ENCODE results near the gene ZBTB7C. TPM values are rescaled to one million over a fixed set of nuclear protein-coding genes. Genes with fewer than 3 reads are reported as not detected.

The ZBTB7C gene
- total RNA-seq, 3 donors from 2014 or later, result 5.6 to 26.5 (median 6.1) TPM

DNA sequence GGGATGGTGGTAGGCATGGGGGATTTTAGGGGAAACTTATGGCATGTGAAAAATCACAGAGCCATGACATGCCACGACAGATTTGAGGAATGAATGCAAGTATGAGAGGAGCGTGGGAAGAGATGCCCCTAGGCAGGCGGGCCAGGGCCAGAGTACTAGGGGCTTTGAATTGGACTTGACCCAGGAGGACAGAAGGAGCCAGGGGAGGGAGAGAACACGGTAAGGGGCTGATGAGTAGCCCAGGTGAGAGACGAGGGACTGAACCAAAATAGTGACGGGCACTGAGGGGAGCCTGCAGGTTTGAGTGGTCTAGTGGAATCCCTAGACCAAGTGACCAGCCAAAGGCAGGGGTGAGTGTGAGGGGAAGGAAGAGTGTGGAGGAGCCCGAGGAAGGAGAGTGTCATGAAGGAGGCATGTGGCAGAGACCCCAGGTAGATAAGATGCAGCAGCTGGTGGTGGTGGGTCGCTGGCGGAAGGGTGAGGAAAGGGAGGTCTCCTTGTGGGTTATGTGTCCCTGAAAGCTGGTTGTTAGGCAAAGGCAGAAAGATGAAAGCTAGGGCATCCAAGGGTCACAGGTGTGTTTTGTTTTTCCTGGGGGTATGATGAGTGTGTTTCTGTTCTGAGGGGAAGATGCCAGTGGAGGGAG lies 48.7 kb downstream of the ZBTB7C start:
- intact Hi-C loops (cut with DNase I; ENCODE audit: low total_unique reads), result no loop called here
- DNase-seq (ENCODE audit: low spot score in 2 of 2), result no peak

DNA sequence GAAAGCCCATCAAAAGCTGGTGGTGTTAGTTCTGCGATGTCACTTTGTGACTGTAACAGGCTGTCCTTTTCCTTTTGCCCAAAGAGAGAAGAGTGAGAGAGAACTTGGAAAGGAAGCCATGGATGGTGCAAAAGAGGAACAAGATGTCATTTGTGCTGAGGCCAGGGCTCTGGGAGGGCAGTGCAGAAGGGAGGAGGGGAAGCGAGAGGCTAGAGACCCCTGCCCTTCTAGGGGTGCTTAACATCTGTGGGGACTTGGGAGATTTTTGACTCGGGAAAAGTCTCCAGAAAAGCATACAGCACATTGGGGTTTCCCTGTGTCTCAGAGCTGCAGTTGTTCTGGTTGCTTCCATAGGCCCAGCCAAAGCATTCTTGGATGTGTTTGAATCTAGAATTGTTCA lies 49.6 kb downstream of the ZBTB7C start:
- H3K27ac ChIP-seq, result peak overlapping the region; percentile 35 to 89
- no peaks in the 10 kb centered on the region for H3K36me3 ChIP-seq
- H3K27me3 ChIP-seq, result no peaks in the 10 kb centered on the region
- TF ChIP-seq, protein P1, sequence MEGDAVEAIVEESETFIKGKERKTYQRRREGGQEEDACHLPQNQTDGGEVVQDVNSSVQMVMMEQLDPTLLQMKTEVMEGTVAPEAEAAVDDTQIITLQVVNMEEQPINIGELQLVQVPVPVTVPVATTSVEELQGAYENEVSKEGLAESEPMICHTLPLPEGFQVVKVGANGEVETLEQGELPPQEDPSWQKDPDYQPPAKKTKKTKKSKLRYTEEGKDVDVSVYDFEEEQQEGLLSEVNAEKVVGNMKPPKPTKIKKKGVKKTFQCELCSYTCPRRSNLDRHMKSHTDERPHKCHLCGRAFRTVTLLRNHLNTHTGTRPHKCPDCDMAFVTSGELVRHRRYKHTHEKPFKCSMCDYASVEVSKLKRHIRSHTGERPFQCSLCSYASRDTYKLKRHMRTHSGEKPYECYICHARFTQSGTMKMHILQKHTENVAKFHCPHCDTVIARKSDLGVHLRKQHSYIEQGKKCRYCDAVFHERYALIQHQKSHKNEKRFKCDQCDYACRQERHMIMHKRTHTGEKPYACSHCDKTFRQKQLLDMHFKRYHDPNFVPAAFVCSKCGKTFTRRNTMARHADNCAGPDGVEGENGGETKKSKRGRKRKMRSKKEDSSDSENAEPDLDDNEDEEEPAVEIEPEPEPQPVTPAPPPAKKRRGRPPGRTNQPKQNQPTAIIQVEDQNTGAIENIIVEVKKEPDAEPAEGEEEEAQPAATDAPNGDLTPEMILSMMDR (IDR thresholded peaks at IDR 0.05), result no peak
- TF ChIP-seq POLR2AphosphoS5 (IDR thresholded peaks at IDR 0.05) (no peak), POLR2A (IDR thresholded peaks at IDR 0.05) (no peak)
- peaks cover 0 to 22% of the 10 kb centered on the region in 2 donors for H3K4me1 ChIP-seq
- no peaks in the 10 kb centered on the region for H3K9me3 ChIP-seq
- no peak for DNase-seq (ENCODE audit: low spot score in 2 of 2)
- intact Hi-C loops (cut with DNase I; ENCODE audit: low total_unique reads), result no loop called here
- no peak overlapping the region for H3K4me3 ChIP-seq

More for the DNA sequence above, 48.7 kb downstream of the ZBTB7C start:
- no peaks in the 10 kb centered on the region for H3K27me3 ChIP-seq
- peak overlapping the region; percentile 80 to 89 for H3K27ac ChIP-seq
- no peak for TF ChIP-seq POLR2A (IDR thresholded peaks at IDR 0.05)
- TF ChIP-seq POLR2AphosphoS5 (IDR thresholded peaks at IDR 0.05), result no peak
- TF ChIP-seq, protein P1 (IDR thresholded peaks at IDR 0.05), result no peak
- peaks cover 0 to 13% of the 10 kb centered on the region in 2 donors for H3K4me1 ChIP-seq
- no peaks in the 10 kb centered on the region for H3K9me3 ChIP-seq
- H3K4me3 ChIP-seq, result no peak overlapping the region
- no peaks in the 10 kb centered on the region for H3K36me3 ChIP-seq

DNA sequence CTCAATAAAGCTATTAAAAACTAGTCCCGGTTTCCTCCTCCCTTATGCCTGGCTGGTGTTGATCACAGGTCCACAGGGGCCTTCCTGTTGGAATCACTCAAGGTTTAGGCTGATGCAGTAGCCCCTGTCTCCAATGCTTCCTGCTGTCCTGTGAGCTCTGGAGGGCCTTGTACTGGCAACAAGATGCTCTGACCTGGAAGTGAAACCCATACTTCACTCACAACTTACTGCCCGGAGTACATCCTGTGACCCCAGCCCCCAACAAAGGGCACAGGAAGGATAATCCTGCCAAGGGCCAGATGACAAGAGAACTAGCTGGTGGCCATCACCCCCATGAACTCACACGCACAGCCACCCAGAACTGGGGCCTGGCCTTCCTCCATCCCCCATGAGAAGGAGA lies 50.3 kb downstream of the ZBTB7C start:
- intact Hi-C loops (cut with DNase I; ENCODE audit: low total_unique reads), result no loop called here
- DNase-seq (ENCODE audit: low spot score in 2 of 2), result no peak
- Histone ChIP-seq H3K27me3 (no peaks in the 10 kb centered on the region), H3K9me3 (no peaks in the 10 kb centered on the region), H3K27ac (peak overlapping the region in 1 of 2 donors; percentile 89), H3K36me3 (no peaks in the 10 kb centered on the region), H3K4me1 (peaks cover 0 to 25% of the 10 kb centered on the region in 2 donors), H3K4me3 (no peak overlapping the region)
- no peak for TF ChIP-seq POLR2AphosphoS5 (IDR thresholded peaks at IDR 0.05)

DNA sequence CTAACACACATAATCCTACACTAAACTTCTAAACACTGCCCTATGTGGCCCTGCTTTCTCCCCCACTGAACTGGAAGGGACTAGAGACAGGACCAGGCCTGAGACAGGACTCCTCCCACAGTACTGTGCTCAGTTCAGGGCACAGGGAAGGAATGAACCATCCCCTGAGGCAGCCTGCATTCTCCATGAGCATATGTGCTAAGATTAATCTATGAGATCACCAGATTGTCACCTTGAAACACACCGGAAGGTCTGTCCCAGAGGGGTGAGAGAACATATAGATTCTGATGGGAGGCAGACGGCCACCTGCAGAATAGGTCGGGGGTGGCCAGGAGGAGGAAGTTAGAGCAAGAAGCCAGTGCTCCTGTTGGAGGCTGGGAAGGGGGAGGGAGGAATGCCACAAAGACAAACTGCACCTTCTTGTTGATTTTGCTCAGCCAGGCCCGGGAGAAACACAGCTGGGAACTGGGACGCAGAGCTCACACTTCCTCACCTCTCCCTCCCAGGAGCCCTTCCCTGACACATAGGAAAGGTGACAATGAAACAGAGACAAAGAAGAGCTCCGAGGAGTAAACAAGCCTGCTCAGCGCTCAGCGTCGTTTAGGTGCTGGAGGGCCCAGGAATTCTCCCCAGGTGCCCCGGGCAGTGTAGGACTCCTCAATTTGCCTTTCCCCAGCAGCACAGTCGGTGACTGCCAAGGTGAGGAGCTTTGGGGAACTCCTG lies 52.1 kb downstream of the ZBTB7C start:
- H3K27me3 ChIP-seq, result no peaks in the 10 kb centered on the region
- peak in 1 of 3 donors; percentile 9 for TF ChIP-seq POLR2AphosphoS5 (IDR thresholded peaks at IDR 0.05)
- TF ChIP-seq, protein P1 (IDR thresholded peaks at IDR 0.05), result no peak
- H3K4me1 ChIP-seq, result peaks cover 0 to 25% of the 10 kb centered on the region in 2 donors
- H3K9me3 ChIP-seq, result no peaks in the 10 kb centered on the region
- no peaks in the 10 kb centered on the region for H3K36me3 ChIP-seq
- DNase-seq (ENCODE audit: low spot score in 2 of 2), result peak in 1 of 2 donors; percentile 76
- peak overlapping the region in 1 of 3 donors; percentile 31 for H3K4me3 ChIP-seq
- intact Hi-C loops (cut with DNase I; ENCODE audit: low total_unique reads), result no loop called here
- peak overlapping the region; percentile 89 to 93 for H3K27ac ChIP-seq

DNA sequence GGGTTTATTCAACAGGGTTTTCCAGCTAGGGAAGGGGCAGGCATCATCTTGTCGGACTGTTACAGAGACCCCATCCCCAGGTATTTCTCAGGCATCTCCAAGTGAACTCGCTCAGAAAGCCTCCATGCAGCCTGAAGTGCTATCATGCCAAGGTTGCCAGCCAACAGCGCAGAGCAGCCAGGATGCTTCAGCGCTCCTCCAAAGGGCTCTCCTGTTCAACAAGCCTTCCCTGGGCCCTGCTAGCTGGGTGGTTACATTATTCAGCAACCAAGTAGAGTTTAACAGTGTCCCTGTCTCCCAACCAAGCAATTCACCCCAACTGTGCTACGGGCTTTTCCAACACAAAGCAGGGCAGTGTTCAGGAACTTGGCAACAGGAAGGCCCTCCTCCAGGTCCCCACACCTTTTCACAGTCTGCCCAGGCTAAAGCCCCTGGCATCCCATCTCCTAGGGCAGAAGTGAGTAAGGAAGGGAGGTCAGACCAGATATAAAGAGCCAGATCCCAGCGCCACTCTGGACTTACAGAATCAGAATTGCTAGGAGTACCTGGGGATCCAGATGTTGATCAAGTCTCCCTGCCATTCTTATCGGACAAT lies 52.9 kb downstream of the ZBTB7C start:
- intact Hi-C loops (cut with DNase I; ENCODE audit: low total_unique reads), result no loop called here
- peaks cover 0 to 25% of the 10 kb centered on the region in 2 donors for H3K4me1 ChIP-seq
- peak in 1 of 2 donors; percentile 35 for DNase-seq (ENCODE audit: low spot score in 2 of 2)

More for the DNA sequence above, 52.9 kb downstream of the ZBTB7C start:
- Histone ChIP-seq H3K9me3 (no peaks in the 10 kb centered on the region), H3K27me3 (no peaks in the 10 kb centered on the region), H3K4me3 (no peak overlapping the region), H3K36me3 (no peaks in the 10 kb centered on the region), H3K27ac (peak overlapping the region; percentile 89 to 93)
- TF ChIP-seq POLR2A (IDR thresholded peaks at IDR 0.05) (no peak), POLR2AphosphoS5 (IDR thresholded peaks at IDR 0.05) (no peak)
- TF ChIP-seq, protein P1 (IDR thresholded peaks at IDR 0.05), result no peak
